ENCODE results near the gene PDGFA.

The PDGFA gene

GRCh38 chr7:472640-472957 lies 47.0 kb downstream of the PDGFA start:
- POLR2A ChIA-PET = no interaction called here
- TF ChIP-seq, protein P1, sequence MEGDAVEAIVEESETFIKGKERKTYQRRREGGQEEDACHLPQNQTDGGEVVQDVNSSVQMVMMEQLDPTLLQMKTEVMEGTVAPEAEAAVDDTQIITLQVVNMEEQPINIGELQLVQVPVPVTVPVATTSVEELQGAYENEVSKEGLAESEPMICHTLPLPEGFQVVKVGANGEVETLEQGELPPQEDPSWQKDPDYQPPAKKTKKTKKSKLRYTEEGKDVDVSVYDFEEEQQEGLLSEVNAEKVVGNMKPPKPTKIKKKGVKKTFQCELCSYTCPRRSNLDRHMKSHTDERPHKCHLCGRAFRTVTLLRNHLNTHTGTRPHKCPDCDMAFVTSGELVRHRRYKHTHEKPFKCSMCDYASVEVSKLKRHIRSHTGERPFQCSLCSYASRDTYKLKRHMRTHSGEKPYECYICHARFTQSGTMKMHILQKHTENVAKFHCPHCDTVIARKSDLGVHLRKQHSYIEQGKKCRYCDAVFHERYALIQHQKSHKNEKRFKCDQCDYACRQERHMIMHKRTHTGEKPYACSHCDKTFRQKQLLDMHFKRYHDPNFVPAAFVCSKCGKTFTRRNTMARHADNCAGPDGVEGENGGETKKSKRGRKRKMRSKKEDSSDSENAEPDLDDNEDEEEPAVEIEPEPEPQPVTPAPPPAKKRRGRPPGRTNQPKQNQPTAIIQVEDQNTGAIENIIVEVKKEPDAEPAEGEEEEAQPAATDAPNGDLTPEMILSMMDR (IDR thresholded peaks at IDR 0.05; ENCODE audit: control extremely low read depth, extremely low read depth, low read depth, missing control alignments) = no peak
- no peak for DNase-seq (ENCODE audit: extremely low spot score)
- CTCF ChIA-PET = interaction anchor here (0.9 kb wide), 1 partner anchor 8 kb away, joined by 3 read pairs; no protein-coding TSS in a partner anchor

DNA sequence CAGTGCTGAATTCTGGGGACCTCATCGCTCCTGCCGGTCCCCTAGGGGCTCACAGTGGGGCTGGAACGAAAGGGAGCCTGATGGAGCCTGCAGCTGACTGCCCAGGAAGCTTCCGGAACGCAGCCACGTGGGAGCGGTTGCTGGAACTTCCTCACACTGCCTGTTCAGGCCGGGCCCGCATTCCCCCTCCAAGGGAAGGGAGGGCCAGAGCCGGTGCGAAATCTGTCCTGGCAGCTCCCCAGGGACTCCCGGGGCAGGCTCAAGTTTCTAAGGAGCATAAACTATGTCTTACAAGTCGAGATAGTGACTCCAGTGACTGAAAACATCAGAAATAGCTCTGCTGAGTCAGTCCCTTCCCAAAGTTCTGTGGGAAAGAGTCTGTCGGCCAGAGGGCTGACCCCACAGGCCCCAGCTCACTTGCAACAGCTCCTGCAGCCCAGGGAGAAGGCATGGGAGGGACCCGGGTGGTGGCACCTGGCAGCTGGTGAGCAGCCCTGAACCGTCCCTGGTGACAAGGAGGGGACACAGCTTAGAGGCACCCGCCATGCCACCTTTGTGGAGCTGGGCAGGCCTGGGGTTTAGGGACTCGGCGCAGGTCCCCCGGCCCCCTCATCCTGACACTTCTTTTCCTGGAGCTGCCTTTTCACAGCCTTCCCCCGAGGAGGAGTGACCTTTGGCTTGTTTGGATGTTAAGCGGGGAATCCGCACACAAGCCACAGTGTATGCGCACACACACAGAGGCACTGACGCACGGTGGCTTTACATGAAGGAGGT lies 47.6 kb downstream of the PDGFA start:
- TF ChIP-seq, protein P1 (IDR thresholded peaks at IDR 0.05; ENCODE audit: control extremely low read depth, extremely low read depth, low read depth, missing control alignments) = no peak
- no peak for DNase-seq (ENCODE audit: extremely low spot score)
- ChIA-PET CTCF (interaction anchor here (0.9 kb wide), 1 partner anchor 9 kb away, joined by 3 read pairs; no protein-coding TSS in a partner anchor), POLR2A (interaction anchor here (0.5 kb wide), 1 partner anchor 253 kb away, joined by 5 read pairs; no protein-coding TSS in a partner anchor)

GRCh38 chr7:471191-471865 lies 48.3 kb downstream of the PDGFA start:
- ChIA-PET CTCF (no interaction called here), POLR2A (interaction anchor here (0.5 kb wide), 1 partner anchor 253 kb away, joined by 5 read pairs; no protein-coding TSS in a partner anchor)

DNA sequence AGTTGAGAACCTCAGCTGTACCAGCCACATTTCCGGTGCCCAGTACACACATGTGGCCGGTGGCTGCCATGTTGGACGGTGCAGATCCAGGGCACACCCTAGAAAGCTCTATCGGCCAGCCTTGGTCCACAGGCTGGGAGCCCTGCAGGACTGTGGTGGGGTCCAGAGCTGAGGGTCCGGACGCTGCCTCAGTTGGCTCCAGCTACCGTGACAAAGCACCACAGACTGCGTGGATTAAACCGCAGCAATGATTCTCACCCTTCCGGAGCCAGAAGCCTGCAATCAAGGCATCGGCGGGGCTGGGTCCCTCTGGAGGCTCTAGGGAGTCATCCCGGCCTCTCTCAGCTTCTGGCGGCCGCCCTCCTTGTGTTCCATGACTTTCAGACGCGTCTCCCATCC lies 50.1 kb downstream of the PDGFA start:
- POLR2A ChIA-PET = no interaction called here
- TF ChIP-seq, protein P1 (IDR thresholded peaks at IDR 0.05; ENCODE audit: control extremely low read depth, extremely low read depth, low read depth, missing control alignments) = no peak
- no peak for DNase-seq (ENCODE audit: extremely low spot score)
- CTCF ChIA-PET = no interaction called here

More at GRCh38 chr7:471191-471865, 48.3 kb downstream of the PDGFA start:
- DNase-seq (ENCODE audit: extremely low spot score) = no peak
- TF ChIP-seq, protein P1 (IDR thresholded peaks at IDR 0.05; ENCODE audit: control extremely low read depth, extremely low read depth, low read depth, missing control alignments) = no peak

GRCh38 chr7:468681-469562 lies 50.7 kb downstream of the PDGFA start:
- POLR2A ChIA-PET = no interaction called here
- TF ChIP-seq, protein P1 (IDR thresholded peaks at IDR 0.05; ENCODE audit: control extremely low read depth, extremely low read depth, low read depth, missing control alignments) = no peak
- no peak for DNase-seq (ENCODE audit: extremely low spot score)
- CTCF ChIA-PET = no interaction called here

DNA sequence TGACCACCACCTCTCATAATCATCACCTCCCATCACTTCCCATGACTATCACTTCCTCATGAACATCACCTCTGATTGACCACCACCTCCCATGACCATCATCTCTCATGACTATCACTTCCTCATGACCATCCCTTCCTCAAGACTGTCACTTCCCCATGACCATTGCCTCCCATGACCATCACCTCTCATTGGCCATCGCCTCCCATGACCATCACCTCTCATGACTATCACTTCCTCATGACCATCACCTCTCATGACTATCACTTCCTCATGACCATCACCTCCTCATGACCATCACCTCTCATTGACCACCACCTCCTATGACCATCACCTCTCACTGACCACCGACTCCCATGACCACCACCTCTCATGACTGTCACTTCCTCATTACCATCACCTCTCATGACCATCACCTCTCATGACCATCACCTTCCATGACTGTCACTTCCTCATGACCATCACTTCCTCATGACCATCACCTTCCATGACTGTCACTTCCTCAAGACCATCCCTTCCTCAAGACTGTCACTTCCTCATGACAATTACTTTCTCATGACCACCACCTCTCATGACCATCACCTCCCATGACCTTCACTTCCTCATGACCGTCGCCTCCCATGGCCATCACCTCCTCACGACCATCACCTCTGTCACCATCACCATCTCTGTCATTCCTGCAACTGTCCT lies 51.6 kb downstream of the PDGFA start:
- DNase-seq (ENCODE audit: extremely low spot score) = no peak
- TF ChIP-seq, protein P1 (IDR thresholded peaks at IDR 0.05; ENCODE audit: control extremely low read depth, extremely low read depth, low read depth, missing control alignments) = no peak
- ChIA-PET CTCF (no interaction called here), POLR2A (no interaction called here)

Data from GM10248 (cell line).